Peyer's patch (tissue), 4 donors: Measurements from ENCODE around the gene SUZ12.
"Not testable (repeated sequence)": the region's sequence is repeated elsewhere in the genome, so short reads cannot be mapped to it uniquely, and the experiment has no call there.

Experiments
- CTCF ChIP-seq, 6 experiments: fragments of 450-650 bp in 4 of 6; fragments of 200-600 bp in 2 of 6; sonication (generic) in 1 of 6; IDR thresholded peaks; one replicate each; pipeline ENCODE4 v1.5.1; 2017 to 2019; ENCODE audit warnings: antibody characterized with exemption in 6 of 6, mild to moderate bottlenecking in 3 of 6, moderate library complexity in 1 of 6
- POLR2A ChIP-seq, 2 donors: fragments of 450-650 bp; IDR thresholded peaks; one replicate each; pipeline ENCODE4 v1.5.1; 2017; ENCODE audit warnings: antibody characterized with exemption in 2 of 2, mild to moderate bottlenecking in 2 of 2, moderate library complexity in 2 of 2

GRCh38 chr17:31974269-31975071, 37.7 kb downstream of the SUZ12 start:
- not testable (repeated sequence) for TF ChIP-seq CTCF, POLR2A (IDR thresholded peaks at IDR 0.05)
